Stimulated activated CD4-positive, alpha-beta T cell treated with anti-CD3 and anti-CD28 coated beads, TNF-alpha, amount 100 ng/mL, for 24 hours (primary cell): ENCODE data around the gene KANSL1.

Experiments used
- DNase-seq, 3 experiments: peaks; one replicate each; pipeline ENCODE4 v3.0.0-alpha.2; 2020; ENCODE audit warnings: low read depth in 3 of 3

The KANSL1 gene

DNA sequence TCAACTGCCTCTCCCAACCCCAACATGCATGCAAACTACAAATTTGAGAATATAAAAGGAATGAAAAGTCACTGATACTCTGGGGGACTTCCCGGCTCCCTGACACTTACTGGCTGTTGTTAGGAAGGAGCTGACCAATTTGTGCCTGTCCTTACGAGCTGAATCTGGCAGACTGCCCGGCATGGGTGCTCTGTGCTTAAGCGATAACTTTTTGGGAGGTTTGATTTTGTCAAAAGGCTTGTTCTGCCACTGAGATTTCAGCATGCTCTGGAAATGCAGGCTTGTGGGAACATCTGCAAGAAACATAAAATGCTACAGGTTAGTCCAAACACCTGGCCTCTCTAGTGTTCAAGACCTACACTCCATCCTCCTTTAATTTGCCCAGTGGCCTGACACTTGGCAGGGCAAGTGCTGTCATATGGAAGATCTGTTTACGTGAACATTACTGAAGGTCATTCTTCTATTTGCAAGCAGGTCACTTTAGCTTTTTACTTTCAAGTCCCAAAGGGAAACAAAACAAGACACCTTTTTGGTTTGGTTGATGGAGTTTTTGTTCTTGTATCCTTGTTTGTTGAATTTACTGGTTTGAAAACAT is 153.5 kb downstream of the KANSL1 start:
- DNase-seq = no peak

- DNase-seq = no peak
Observed at GRCh38 chr17:46038937-46039336, 154.3 kb downstream of the KANSL1 start.

DNA sequence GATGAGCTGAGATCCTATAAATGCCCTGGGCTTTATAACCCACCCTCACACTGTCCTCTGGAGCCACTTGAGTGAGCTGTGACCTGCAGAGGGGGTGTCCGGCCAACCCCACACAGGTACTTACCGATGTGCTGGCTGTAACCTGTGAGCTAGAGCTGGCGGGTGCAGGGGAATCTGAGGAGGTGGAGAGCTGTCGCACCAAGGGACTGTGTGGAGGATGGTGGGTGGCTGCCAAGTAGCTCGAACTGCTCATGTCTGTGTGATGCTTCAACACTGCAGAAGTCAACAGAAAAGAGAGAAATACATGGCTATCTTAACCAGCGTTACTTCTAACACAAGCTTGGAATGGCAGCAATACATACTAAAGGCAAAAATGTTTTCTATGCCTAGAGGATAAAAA is 154.8 kb downstream of the KANSL1 start:
- DNase-seq = no peak

- DNase-seq = no peak
Observed at GRCh38 chr17:46037722-46038255, 155.4 kb downstream of the KANSL1 start.

DNA sequence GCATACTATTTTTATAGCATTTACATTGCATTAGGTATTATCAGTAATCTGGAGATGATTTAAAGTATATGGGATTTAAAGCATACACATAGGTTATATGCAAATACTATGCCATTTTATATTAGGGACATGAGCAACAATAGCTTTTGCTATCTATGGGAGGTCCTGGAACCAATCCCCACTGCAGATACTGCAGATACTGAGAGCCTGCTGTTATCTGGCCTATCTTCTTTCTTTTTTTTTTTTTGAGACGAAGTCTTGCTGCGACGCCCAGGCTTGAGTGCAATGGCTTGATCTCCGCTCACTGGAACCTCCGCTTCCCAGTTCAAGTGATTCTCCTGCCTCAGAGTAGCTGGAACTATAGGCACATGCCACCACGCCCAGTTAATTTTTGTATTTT is 156.7 kb downstream of the KANSL1 start:
- DNase-seq = no peak

GRCh38 chr17:46035112-46035818 is 158.0 kb downstream of the KANSL1 start:
- DNase-seq = no peak

DNA sequence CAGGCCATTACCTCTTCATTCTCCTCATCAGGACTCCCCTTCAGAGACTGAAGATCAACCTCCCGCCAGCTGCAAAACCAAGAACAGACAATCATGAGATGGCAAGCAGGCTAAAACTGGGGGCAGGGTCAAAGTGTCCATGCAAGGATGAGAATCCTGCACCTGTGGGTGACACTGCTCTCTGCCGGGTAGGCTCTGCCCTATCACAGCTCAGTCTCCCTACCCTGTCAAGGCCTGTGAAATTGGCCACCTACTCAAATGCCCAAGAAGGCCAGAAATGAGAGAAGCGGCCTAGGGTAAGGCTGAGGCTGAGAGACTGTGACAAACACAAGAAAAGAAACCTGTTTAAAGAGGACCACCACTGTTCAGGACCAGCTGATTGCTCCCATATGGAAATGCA is 159.8 kb downstream of the KANSL1 start:
- no peak for DNase-seq

GRCh38 chr17:46032909-46033308 is 160.3 kb downstream of the KANSL1 start:
- DNase-seq = no peak

DNA sequence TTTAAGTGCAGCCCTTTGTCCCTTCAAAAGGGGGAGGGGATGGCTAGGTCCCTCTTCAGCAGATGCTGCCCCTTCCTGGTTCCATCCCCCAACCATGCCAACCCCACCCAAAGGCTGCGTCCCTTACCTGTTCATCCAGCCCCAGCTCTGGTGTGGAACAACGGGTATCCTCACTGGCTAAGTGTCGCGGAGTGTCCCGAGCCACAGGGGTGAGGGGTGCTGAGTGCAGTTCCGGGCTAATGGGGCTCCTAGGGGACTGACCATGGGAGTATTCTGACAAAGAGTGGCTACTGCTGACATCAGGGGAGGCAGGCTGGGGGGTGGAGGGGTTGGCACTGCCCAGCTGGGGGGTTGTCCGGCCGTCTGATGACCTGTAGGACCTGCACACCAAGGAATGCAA is 161.3 kb downstream of the KANSL1 start:
- no peak for DNase-seq

GRCh38 chr17:46031440-46031839 is 161.8 kb downstream of the KANSL1 start:
- DNase-seq = no peak

DNA sequence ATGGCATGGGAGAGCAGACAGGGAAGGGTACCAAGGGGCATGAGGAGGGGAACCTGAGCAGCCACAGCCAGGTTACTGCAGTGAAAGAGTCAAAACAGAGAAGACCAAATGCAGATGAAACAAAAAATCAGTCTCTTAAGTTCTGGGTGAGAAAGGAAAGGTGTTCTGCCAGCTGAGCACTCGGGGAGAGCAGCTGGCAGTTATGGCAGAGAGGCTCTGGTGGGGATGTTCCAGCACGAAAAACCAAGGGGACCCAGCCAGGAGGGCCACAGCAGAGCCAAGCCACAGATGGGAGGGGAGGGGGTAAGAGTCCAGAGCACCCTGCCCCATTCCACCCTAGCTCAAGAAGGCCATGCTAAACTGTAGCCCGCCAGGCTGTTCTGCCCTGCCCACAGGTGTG is 162.5 kb downstream of the KANSL1 start:
- DNase-seq = no peak

GRCh38 chr17:46029627-46030026 is 163.6 kb downstream of the KANSL1 start:
- DNase-seq = no peak

- no peak for DNase-seq
Observed at GRCh38 chr17:46028981-46029565, 164.2 kb downstream of the KANSL1 start.

GRCh38 chr17:46028374-46028773 is 164.9 kb downstream of the KANSL1 start:
- no peak for DNase-seq

DNA sequence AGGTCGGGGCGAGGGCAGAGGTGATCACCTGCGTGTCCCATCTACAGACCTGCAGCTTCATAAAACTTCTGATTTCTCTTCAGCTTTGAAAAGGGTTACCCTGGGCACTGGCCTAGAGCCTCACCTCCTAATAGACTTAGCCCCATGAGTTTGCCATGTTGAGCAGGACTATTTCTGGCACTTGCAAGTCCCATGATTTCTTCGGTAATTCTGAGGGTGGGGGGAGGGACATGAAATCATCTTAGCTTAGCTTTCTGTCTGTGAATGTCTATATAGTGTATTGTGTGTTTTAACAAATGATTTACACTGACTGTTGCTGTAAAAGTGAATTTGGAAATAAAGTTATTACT is 165.3 kb downstream of the KANSL1 start:
- DNase-seq = no peak

DNA sequence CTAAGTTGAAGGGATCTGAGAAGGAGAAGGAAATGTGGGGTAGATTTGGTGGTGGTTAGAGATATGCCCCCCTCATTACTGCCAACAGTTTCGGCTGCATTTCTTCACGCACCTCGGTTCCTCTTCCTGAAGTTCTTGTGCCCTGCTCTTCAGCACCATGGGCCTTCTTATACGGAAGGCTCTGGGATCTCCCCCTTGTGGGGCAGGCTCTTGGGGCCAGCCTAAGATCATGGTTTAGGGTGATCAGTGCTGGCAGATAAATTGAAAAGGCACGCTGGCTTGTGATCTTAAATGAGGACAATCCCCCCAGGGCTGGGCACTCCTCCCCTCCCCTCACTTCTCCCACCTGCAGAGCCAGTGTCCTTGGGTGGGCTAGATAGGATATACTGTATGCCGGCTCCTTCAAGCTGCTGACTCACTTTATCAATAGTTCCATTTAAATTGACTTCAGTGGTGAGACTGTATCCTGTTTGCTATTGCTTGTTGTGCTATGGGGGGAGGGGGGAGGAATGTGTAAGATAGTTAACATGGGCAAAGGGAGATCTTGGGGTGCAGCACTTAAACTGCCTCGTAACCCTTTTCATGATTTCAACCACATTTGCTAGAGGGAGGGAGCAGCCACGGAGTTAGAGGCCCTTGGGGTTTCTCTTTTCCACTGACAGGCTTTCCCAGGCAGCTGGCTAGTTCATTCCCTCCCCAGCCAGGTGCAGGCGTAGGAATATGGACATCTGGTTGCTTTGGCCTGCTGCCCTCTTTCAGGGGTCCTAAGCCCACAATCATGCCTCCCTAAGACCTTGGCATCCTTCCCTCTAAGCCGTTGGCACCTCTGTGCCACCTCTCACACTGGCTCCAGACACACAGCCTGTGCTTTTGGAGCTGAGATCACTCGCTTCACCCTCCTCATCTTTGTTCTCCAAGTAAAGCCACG is 165.9 kb downstream of the KANSL1 start:
- DNase-seq = no peak

- DNase-seq = no peak
Observed at GRCh38 chr17:46026166-46027047, 166.8 kb downstream of the KANSL1 start.

GRCh38 chr17:46025510-46026165 is 167.6 kb downstream of the KANSL1 start:
- no peak for DNase-seq

GRCh38 chr17:46025060-46025459 is 168.2 kb downstream of the KANSL1 start:
- no peak for DNase-seq

GRCh38 chr17:46024590-46024989 is 168.6 kb downstream of the KANSL1 start:
- DNase-seq = no peak
